ENCODE results near the gene TMC3.
A peak's percentile ranks its signal among the peaks of the same experiment; 100 is the strongest.
"Not testable (repeated sequence)": the region's sequence is repeated elsewhere in the genome, so short reads cannot be mapped to it uniquely, and the experiment has no call there.

Gene TMC3

GRCh38 chr15:81346611-81347010 lies 27.4 kb downstream of the TMC3 start:
- DNase-seq (ENCODE audit: low read depth in 2 of 2), result no peak

GRCh38 chr15:81343371-81343770 lies 30.6 kb downstream of the TMC3 start:
- no peak for DNase-seq (ENCODE audit: low read depth in 2 of 2)

GRCh38 chr15:81341351-81341750 lies 32.7 kb downstream of the TMC3 start:
- no peak for DNase-seq (ENCODE audit: low read depth in 2 of 2)

GRCh38 chr15:81339851-81340250 lies 34.2 kb downstream of the TMC3 start:
- DNase-seq (ENCODE audit: low read depth in 2 of 2), result no peak

GRCh38 chr15:81339321-81339720 lies 34.7 kb downstream of the TMC3 start:
- DNase-seq (ENCODE audit: low read depth in 2 of 2), result no peak

GRCh38 chr15:81338170-81339007 lies 35.6 kb downstream of the TMC3 start:
- DNase-seq (ENCODE audit: low read depth in 2 of 2), result no peak

- DNase-seq (ENCODE audit: low read depth in 2 of 2), result no peak
These were observed 36.3 kb downstream of the TMC3 start for GRCh38 chr15:81337713-81338157.

- DNase-seq (ENCODE audit: low read depth in 2 of 2), result no peak
These were observed 36.8 kb downstream of the TMC3 start for GRCh38 chr15:81337241-81337640.

- peak; percentile 21 to 36 for DNase-seq (ENCODE audit: low read depth in 2 of 2)
These were observed 37.4 kb downstream of the TMC3 start for GRCh38 chr15:81336568-81336967.

- no peak for DNase-seq (ENCODE audit: low read depth in 2 of 2)
These were observed 38.4 kb downstream of the TMC3 start for GRCh38 chr15:81335631-81336030.

GRCh38 chr15:81334768-81335435 lies 39.1 kb downstream of the TMC3 start:
- DNase-seq (ENCODE audit: low read depth in 2 of 2), result no peak

- DNase-seq (ENCODE audit: low read depth in 2 of 2), result no peak
These were observed 40.6 kb downstream of the TMC3 start for GRCh38 chr15:81333363-81333762.

- DNase-seq (ENCODE audit: low read depth in 2 of 2), result no peak
These were observed 41.7 kb downstream of the TMC3 start for GRCh38 chr15:81332326-81332725.

- DNase-seq (ENCODE audit: low read depth in 2 of 2), result no peak
These were observed 42.4 kb downstream of the TMC3 start for GRCh38 chr15:81331600-81331999.

GRCh38 chr15:81331141-81331540 lies 42.9 kb downstream of the TMC3 start:
- DNase-seq (ENCODE audit: low read depth in 2 of 2), result not testable (repeated sequence)

- DNase-seq (ENCODE audit: low read depth in 2 of 2), result no peak
These were observed 43.5 kb downstream of the TMC3 start for GRCh38 chr15:81330366-81331090.

GRCh38 chr15:81329446-81329845 lies 44.6 kb downstream of the TMC3 start:
- DNase-seq (ENCODE audit: low read depth in 2 of 2), result no peak

- no peak for DNase-seq (ENCODE audit: low read depth in 2 of 2)
These were observed 46.5 kb downstream of the TMC3 start for GRCh38 chr15:81327516-81327915.

GRCh38 chr15:81326466-81327212 lies 47.4 kb downstream of the TMC3 start:
- DNase-seq (ENCODE audit: low read depth in 2 of 2), result no peak

- DNase-seq (ENCODE audit: low read depth in 2 of 2), result peak; percentile 91 to 97
These were observed 49.8 kb downstream of the TMC3 start, which contains the start of gene STARD5 for GRCh38 chr15:81323944-81324881. Gene STARD5, minus strand, starts transcription at chr15:81324141. Its CDS starts 42 bp downstream, at chr15:81324099.

- no peak for DNase-seq (ENCODE audit: low read depth in 2 of 2)
These were observed 50.5 kb downstream of the TMC3 start for GRCh38 chr15:81323559-81323943.

All from stimulated activated CD4-positive, alpha-beta T cell treated with anti-CD3 and anti-CD28 coated beads, Interleukin-1b, Interleukin-23, amount 100 ng/mL, for 4 hours (primary cell).